SIG-M5 treated with dmso at 0.1 percent for 504 hours (cell line): ENCODE measurements around the gene PRICKLE4.
A peak's percentile ranks its signal among the peaks of the same experiment; 100 is the strongest.

ENCODE experiments used
- DNase-seq: peaks from one replicate; lab custom pipeline; 2025; ENCODE audit not compliant: unreplicated experiment; lab: John Stamatoyannopoulos, UW

Gene PRICKLE4

DNA sequence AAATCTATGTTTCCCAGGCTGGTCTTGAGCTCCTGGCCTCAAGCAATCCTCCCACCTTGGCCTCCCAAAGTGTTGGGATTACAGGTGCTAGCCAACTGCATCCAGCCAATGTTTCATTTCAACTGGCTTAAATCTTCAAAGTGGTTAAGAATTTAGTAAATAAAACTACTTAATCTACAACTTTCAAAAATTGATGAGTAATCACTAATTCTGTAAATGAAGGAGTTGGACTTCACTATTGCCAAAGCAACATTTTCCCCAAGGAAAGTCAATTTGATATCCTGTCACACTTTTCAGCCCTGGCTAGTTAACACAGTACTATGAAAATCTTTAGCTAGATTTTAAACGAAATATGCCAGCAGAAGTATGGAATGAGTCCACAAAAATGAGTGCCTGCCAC, 10.7 kb downstream of the PRICKLE4 start:
- DNase-seq = no peak

DNA sequence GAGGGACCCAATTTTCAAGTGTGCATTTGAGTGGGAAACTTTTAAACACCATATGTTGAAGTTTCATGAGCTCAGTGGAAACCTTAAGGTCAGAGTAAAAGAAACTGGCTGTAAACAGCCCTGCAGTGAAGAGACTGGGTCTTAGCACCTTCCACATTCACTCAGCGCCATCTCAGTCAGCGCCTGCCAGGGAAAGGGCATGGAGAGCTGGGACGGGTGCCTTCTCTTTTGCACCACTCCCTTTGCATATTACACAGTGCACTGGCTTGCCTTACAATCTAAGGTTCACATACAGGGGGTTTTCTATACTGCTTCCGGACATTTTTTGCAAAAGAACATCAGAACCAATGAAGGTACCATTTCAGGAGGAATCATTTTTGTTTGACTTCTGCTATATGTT, 11.4 kb downstream of the PRICKLE4 start:
- DNase-seq = no peak

DNA sequence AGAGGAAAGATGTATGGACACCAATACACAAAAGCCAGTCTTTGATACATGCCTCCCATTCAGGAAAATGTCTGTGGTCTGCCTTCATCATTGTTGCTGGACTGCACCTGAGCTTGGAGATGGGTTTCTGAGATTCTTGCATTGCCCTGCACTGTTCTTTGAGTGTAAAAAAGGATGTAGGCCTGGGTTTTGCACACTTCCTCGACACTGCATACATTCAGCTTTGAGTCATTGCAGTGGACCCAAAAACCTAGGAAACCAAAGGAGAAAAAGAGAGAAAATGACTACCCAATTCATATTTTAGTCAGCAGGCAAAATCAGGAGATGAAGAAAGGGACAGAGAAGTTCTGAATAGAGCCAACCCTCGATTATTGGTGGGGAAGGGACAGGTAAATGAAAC, 15.9 kb downstream of the PRICKLE4 start:
- no peak for DNase-seq

DNA sequence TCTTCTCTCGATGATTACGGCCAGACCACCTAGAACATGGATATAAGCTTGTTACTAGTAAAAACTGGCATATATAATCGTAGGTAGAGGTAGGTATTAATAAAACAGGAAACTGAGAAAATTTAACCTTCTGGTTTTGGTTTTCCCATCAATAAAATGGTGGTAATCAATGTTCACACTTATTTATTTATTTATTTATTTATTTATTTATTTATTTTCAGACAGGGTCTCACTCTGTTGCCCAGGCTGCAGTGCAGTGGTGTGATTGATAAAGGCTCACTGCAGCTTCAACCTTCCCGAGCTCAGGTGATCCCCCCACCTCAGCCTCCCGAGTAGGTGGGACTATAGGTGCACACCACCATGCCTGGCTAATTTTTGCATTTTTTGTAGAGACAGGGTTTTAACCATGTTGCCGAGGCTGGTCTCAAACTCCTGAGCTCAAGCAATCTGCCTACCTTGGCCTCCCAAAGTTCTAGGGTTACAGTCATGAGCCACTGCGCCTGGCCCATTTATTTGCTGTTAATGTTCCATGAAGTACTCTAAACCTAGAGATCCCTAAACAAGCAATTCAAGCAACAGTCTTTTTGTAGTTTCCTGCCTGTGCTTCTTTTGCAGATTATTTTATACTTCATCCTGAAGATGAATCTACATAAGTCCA, 18.4 kb downstream of the PRICKLE4 start:
- no peak for DNase-seq

DNA sequence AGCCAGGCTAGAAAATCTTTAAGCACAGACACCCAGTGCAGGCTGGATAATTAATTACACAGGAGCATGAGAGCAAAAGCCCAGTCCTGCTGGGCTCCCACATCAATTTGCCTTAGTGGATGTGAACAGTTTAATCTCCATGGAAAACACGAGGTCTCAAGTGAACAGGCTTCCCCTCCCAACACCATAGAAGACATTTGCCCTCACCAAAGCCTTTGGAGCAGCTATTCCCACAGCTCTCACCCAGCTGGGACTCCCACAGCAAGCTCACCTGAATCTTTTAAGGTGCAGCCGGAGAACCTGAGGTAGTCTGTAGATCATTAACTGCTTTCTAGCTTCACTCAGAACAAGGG, 19.0 kb downstream of the PRICKLE4 start:
- no peak for DNase-seq

DNA sequence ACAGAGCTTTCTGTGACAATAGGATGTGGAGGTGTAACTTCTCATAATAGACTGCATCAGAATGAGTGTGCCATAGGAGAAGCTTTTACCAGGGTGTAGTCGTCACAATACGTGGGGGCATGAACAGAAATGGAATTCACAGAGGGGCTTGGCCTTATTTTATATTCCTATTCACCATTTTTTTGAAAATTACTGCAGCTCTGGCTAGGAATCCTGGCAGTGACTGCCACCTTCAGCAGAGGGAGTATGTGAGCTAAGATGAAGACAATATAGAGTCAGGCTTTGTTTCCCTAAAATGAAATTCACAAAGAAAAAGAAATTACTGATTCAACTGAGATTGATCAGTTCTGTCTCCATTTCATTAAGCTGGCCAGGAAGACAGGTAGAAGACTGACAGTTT, 20.8 kb downstream of the PRICKLE4 start:
- DNase-seq = peak; percentile 38

DNA sequence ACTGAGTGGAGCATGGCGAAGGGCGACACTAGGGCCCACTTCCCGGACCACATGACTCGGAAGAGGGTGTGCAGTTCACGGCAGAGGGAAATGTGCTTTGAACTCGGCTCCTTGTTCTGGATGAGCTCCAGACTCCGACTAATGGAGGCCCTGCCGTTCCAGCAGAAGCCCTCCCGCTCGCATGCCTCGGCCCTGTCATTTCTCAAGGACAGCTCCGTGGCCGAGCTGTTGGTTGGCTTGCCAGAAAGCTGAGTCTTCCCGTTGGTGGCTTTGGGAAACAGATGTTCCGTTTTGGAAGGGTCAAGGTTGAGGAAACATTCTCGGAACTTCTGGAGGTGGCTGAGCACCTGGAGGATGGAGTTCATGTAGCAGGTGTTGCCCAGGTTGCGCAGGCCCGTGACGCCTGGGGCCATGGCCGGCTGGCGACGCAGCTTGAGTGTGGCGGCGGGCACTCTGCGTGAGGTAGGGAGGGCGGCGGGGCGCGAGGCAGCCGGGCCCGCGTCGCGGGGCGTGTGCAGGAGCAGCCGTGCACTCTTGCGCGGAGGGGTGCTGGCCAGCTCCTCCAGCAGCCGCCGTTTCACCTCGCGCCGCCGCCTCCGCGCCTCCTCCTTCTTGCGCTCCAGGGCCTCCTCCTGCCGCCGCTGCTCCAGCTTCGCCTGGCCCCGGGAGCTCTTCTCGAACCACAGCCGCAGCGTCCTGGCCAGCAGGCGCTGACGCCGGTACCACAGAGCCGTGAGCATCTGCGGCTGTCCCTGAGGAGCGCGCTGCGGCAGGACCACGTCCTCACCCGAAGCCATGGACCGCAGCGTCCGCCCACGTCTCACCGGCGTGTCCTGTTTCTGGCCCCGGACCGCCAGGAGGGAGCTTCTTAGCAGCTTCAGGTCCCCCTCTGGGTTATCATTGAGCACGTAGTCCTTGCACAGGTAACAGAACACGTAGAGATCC, 25.5 kb downstream of the PRICKLE4 start:
- no peak for DNase-seq

DNA sequence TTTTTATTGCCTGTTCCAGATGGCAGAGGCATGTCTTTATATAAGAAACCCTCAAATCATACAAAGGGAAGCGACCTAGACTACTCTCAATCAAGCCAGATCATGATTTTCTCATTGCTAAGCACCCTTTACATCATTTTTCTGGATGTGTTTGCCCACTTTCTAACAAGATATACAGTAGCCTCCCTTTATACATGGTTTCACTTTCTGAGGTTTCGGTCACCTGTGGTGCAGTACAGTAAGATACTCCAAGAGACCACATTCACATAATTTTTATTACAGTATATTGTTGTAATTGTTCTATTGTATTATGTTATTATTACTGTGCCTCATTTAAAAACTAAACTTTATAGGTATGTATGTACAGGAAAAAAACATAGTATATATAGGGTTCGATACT, 30.5 kb downstream of the PRICKLE4 start:
- no peak for DNase-seq

DNA sequence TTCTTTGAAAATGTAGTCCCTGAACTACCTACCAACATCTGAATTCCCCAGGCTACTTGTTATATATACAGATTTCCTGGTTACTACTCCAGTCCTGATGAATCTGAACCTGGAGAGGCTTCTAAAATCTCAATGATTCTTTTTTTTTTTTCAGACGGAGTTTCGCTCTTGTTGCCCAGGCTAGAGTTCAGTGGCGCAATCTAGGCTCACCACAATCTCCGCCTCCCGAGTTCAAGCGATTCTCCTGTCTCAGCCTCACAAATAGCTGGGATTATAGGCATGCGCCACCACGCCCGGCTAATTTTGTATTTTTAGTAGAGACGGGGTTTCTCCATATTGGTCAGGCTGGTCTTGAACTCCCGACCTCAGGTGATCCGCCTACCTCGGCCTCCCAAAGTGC, 31.4 kb downstream of the PRICKLE4 start:
- peak; percentile 8 for DNase-seq

DNA sequence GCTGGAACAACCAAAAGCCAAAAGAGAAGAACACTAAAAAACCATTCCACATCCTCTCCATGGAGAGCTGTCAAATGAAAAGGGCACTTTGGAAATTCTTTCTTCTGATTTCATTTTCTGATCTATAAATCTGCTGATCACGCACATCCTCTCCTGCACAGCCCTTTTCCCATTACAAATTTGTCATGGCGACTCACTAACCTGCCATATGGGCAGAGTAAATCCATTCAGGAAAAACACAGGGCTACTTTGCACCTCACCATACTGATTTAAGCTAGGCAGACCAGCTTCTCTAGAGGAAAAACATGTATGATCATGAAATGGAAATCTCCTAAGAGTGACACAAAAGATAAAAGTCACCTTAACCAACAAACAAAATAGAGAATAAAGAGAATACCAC, 32.9 kb downstream of the PRICKLE4 start:
- DNase-seq = no peak

DNA sequence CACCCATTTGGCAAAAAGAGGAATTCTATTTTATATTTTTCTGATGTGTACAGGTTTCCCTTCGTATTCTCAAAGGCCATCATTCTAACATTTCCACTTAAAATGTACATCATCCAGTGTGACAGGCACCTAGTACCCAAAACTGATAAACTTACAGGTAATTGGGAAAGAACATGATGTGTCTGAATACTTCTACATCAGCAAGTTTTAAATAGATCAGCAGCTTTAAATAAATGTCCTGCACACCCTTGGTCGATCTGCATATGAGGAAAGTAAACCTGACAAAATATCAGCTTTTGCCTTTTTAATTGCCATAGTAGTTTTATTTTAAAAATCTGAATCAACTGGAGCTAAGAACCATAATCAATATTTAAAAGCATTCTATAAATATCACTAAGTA, 33.4 kb downstream of the PRICKLE4 start:
- DNase-seq = no peak

DNA sequence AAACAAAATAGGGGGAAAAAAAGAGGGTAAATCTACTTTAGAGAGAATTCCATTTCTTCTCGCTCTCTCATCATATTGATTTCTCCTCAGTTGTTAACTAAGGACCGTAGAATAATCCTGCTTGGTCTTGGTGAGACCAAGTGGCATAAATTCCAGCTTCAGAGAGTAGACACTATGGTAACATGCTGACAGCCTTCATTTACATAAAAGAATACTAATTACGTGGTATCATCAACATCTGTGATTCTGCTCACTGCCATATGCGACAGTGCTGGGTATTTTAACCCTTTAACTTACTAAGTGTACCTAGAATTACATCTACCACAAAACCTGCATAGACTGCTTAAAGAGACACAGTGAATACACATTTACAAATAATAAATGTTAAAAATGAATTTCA, 34.0 kb downstream of the PRICKLE4 start:
- no peak for DNase-seq

DNA sequence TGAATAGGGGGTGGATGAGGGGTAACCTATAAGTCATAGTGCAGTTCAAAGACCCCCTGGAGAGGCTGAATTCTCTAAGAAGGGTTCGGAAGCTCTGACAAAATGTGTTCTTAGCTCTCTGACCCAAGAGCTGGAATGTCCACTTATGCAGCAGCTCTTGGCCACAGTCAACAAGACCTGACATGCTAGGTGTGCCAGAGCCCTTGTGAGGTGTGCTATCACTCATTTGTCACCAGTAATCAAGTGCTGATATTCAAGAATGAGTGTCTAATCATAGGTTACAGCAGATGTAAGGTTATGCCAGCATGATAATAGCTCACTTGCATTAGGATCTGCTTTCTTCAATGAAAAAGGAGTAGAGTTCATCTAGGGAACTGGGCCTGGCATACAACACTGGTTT, 35.0 kb downstream of the PRICKLE4 start:
- DNase-seq = no peak

DNA sequence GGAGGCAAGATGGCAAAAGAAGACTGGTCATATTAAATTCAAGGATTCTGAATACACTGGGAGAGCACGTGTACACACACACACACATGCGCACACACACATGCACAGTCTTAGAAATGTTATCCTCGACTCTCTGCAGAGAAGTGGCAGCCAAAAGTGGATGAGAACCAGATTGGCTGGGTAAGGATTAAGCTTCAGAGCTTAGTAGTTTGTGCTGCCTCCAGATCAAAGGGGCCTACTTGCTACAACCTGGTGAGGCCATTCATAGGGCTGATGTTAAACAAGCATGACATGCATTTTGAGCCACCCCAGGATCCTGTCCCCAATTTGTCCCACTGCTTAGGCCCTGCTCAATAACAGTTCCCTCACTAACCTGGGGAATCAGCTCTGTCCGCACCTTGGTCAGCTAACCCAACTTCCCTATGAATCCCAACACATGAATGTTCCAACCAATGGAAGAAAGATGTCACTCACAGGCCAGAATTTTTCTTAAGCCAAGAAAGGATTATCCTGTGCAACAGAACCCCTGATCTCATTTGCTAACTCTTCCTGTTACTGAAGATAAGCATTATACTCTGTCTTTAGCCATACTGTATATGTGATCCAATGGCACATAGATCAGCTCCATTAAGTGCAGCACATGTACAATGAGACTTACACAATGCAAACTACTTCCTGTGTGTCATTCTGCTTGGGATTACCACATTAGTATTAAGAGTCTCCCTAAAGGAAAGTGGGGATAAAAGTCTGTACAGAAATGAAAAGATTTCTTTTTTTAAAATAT, 37.9 kb downstream of the PRICKLE4 start:
- peak; percentile 4 for DNase-seq

DNA sequence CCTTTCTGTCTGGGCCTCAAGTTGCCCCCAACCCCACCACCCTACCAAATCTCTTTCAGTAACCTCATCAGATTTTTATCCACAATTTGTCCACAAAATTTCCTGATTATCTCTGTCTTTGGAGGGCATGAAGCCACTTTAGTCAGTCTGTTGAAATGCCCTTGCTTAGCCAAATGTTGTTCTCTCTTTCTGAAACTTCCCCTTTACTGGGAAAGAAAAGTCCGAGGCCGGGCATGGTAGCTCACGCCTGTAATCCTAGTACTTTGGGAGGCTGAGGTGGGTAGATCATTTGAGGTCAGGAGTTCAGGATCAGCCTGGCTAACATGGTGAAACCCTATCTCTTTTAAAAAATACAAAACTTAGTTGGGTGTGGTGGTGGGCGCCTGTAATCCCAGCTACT, 40.7 kb downstream of the PRICKLE4 start:
- DNase-seq = no peak

DNA sequence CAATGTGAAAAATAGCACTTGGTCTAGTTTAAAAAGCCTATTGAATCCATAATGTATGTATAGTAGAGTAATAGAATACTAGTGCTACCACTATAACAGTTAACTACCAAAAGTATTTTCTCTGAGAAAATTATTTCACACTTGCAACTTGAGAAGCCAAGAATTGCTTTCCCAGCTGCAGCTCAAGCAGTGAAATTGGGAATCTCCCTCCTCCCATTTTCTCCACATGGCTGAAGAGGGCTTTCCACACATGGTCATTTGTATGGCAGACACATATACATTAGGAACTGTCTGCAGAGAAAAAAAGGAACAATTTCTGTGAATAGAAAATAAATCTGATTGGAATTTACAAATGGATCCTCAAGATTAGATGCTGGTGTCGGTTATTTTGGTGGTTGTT, 41.4 kb downstream of the PRICKLE4 start:
- DNase-seq = no peak

DNA sequence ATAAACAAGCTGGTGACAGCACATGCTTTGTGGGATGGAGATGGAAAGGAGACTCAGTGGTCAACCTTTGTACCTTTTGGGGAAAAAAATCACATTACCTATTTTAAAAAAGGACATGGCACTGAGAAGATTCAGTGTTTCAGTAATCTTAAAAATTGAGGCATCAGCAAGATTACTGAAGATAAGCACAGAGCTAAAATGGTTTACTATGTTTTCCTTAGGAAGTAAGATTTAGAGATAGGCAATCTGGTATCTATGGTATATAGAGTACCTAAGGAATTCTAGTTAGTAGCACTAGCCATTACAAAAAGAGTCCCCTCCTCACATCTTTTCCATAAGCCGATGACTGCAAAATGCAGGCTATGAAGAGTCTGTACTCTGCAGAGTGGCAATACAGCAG, 42.6 kb downstream of the PRICKLE4 start:
- no peak for DNase-seq

DNA sequence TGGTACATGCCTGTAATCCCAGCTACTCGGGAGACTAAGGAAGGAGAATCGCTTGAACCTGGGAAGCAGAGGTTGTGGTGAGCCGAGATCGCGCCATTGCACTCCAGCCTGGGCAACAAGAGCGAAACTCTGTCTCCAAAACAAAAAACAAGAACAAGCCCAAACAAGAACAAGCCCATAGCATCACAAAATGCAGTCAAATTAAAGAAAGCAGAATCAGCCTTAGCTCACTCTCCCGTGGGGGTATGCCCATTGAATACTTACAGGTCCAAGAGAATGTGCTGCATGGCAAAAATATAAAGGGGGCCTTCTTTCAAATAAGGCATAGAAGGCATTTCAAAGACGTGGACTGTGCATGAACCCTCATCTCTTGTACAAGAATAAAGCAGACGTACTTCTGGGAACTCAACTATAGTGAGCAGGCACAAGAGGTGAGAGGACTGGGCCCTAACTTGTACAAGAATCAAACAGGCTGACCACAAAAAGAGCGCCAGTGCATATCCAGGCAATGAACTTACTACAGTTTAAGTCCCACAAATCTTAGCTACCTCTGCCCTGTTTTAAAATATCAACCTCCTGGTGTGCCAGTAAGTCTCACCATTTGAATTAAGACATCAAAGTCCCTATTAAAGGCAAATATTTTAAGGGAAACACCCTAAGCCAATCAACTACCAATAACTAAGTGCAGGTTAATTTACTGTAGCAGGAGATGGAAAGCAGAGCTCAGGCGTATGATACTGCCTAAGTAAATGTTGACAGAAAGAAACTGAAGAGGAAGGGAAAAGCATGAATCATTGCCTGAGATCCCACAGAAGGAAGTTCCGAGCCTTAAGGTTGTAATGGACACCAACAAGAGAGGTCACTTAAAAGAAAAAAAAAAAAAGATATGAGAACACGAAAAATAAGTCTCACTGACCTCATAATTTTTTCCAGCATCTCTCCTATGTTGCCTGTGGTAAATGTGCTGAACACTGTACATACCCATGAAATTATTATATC, 44.3 kb downstream of the PRICKLE4 start:
- peak; percentile 24 for DNase-seq

DNA sequence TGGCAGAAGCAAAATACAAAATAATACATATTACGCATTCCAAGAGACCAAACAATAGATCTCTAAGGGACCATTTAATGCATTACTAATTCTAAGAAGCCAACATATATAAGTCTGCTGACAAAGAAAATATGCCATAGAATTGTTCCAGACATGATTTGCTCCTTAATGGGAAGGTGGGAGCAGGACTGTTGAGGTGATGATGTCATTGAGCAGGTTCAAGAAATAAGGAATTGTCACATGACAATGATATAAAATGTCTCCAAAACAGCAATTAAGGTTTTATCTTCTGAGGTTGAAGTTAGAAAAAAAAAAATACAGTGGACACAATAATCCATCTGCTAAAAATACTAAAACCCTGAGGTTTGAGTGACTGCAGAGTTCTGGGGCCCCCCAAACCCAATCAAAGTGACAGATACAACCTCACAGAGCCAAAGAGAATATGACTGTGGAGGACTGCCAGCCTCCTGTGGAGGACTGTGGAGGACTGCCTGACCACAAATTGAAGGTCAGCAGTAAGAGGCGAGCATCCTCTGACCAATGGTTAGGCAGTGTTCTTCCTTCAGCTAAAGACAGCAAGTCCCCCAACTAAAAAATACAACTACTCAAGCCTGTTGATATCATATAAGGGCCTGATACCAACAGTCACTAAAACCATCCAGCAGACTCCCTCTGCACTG, 45.9 kb downstream of the PRICKLE4 start:
- DNase-seq = no peak

DNA sequence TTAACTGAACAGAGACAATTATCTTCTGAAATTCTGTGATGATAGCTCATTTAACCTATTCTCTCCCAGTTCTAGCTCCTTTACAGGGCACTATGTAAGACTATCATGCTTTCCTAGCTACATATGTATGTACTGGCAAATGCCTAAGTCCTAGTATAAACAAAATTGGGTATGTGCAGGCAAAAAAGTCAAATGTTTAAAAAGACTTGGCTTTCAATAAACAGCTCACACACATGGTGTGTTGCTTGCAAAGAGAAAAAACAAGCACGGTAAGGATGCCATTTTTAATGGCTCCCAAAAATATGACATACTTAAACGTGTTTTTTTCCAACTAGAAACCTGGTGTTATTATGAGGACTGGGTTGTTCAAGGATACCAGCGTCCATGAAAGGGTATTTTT, 51.7 kb downstream of the PRICKLE4 start:
- DNase-seq = no peak
